ENCODE data around the gene KIF13A.

Gene KIF13A

DNA sequence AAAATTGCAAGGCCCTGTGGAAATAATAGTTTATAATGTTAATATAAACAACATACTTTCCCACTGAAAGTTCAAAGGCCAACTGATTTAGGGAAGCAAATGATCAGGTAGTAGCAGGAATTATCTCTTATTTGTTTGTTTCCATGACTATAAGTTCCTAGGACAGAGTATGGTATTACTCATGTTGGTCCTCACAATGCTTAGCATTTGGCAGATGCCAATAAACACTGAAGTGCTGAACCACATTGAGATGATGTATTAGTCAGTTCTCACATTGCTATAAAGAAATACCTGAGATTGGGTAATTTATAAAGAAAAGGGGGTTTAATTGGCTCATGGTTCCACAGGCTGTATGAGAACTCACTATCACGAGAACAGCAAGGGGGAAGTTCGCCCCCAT lies 151.1 kb downstream of the KIF13A start:
- Histone ChIP-seq H3K4me3 (ENCODE audit: low read length) (no peak overlapping the region), H3K36me3 (ENCODE audit: insufficient read depth, low read length) (peaks cover 35% of the 10 kb centered on the region), H3K27me3 (ENCODE audit: insufficient read depth, low read length) (no peaks in the 10 kb centered on the region), H3K9ac (ENCODE audit: low read depth, low read length) (no peak overlapping the region), H3K4me1 (ENCODE audit: insufficient read depth, low read length) (peaks cover 5% of the 10 kb centered on the region), H3K9me3 (ENCODE audit: insufficient read depth, low read depth, low read length) (no peaks in the 10 kb centered on the region), H3K27ac (ENCODE audit: low read depth, low read length) (no peak overlapping the region)
- 86% methylated on average over 2 of the region's 2 CpGs for WGBS

DNA sequence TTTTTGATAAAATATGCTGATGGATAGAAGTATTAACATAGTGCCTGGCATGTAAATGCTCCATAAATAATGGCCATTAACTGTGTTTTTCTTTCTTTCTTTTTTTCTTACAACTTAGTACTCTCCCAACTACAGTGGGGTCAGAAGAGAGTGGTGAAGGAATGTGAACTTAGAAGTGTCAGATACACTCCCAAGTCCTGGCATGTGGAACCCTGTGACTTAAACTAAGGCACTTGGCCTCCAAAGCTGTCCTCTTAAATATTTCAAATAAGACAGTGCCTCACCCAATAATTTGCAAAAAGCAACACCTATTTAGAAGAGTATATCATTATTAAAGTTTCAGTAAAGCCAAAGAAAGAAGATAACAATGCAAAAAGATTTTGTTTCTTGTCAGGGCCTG lies 151.7 kb downstream of the KIF13A start:
- Histone ChIP-seq H3K27me3 (ENCODE audit: insufficient read depth, low read length) (no peaks in the 10 kb centered on the region), H3K9me3 (ENCODE audit: insufficient read depth, low read depth, low read length) (no peaks in the 10 kb centered on the region), H3K27ac (ENCODE audit: low read depth, low read length) (no peak overlapping the region), H3K36me3 (ENCODE audit: insufficient read depth, low read length) (peaks cover 40% of the 10 kb centered on the region), H3K4me1 (ENCODE audit: insufficient read depth, low read length) (peaks cover 5% of the 10 kb centered on the region), H3K9ac (ENCODE audit: low read depth, low read length) (no peak overlapping the region), H3K4me3 (ENCODE audit: low read length) (no peak overlapping the region)

DNA sequence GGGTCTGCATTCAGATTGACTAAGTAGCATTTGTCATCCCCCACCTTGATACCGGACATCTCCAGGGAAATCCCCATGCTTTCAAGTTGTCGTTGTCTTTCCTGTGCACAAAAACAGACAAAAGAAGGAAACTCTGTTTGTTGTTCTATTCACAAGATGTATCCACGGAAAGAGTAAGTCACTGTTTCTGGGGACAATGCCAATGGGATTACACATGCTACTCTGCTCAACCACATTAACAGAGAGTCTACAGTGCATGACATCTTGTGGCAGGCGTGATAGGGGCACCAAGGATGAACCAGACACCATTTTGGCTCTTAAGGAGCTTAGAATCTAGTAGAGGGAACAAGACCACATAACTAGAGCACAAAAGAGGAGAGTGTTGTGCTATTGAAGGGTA lies 156.3 kb downstream of the KIF13A start:
- H3K27ac ChIP-seq (ENCODE audit: low read depth, low read length) = no peak overlapping the region
- H3K9me3 ChIP-seq (ENCODE audit: insufficient read depth, low read depth, low read length) = no peaks in the 10 kb centered on the region
- no peak overlapping the region for H3K4me3 ChIP-seq (ENCODE audit: low read length)
- 84% methylated on average over 4 of the region's 4 CpGs for WGBS
- no peaks in the 10 kb centered on the region for H3K27me3 ChIP-seq (ENCODE audit: insufficient read depth, low read length)
- H3K9ac ChIP-seq (ENCODE audit: low read depth, low read length) = no peak overlapping the region
- H3K36me3 ChIP-seq (ENCODE audit: insufficient read depth, low read length) = peaks cover 67% of the 10 kb centered on the region
- no peaks in the 10 kb centered on the region for H3K4me1 ChIP-seq (ENCODE audit: insufficient read depth, low read length)

DNA sequence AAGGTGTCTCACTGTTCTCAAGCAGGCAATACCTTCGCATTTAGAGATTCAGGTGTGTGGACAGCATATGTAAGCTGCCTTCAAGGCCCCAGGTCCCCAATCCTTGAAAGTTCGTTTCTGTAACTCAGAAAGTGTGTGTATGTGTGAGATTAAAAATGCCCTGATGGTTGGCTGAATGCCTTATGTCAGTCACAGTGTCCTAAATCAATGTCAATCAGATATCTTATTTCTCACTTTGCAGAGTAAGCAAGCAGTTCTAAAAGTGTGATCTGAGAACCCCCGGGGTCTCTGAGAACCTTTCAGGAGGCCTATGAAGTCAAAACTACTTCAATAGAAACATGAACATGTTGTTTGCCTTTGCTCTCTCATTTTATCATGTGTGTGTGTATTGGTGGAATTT lies 157.5 kb downstream of the KIF13A start:
- no peaks in the 10 kb centered on the region for H3K9me3 ChIP-seq (ENCODE audit: insufficient read depth, low read depth, low read length)
- no peaks in the 10 kb centered on the region for H3K4me1 ChIP-seq (ENCODE audit: insufficient read depth, low read length)
- H3K4me3 ChIP-seq (ENCODE audit: low read length) = no peak overlapping the region
- H3K36me3 ChIP-seq (ENCODE audit: insufficient read depth, low read length) = peaks cover 71% of the 10 kb centered on the region
- H3K27me3 ChIP-seq (ENCODE audit: insufficient read depth, low read length) = no peaks in the 10 kb centered on the region
- H3K27ac ChIP-seq (ENCODE audit: low read depth, low read length) = no peak overlapping the region
- 94% methylated on average over 3 of the region's 3 CpGs for WGBS
- no peak overlapping the region for H3K9ac ChIP-seq (ENCODE audit: low read depth, low read length)

DNA sequence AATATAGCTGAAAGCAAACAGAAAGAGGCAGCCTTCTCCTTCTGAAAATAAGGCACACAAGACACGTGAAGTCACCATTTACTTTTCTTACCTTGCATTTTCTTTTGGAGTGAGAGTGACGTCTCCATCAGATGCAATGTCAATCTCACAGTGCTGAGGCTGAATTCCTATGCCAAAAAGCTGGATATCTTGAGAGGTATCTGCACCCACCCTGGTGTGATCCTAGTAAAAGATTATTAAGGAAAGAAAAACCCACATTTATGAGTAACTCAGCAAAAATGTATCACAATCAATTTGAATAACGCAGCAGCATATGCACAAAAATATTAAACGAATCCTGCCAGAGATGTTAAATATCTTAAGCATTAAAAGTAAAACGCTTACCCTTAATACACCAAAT lies 159.3 kb downstream of the KIF13A start:
- Histone ChIP-seq H3K4me1 (ENCODE audit: insufficient read depth, low read length) (no peaks in the 10 kb centered on the region), H3K9ac (ENCODE audit: low read depth, low read length) (no peak overlapping the region), H3K4me3 (ENCODE audit: low read length) (no peak overlapping the region), H3K36me3 (ENCODE audit: insufficient read depth, low read length) (peaks cover 70% of the 10 kb centered on the region), H3K9me3 (ENCODE audit: insufficient read depth, low read depth, low read length) (no peaks in the 10 kb centered on the region), H3K27me3 (ENCODE audit: insufficient read depth, low read length) (no peaks in the 10 kb centered on the region), H3K27ac (ENCODE audit: low read depth, low read length) (no peak overlapping the region)
- WGBS = 89% methylated on average over 5 of the region's 5 CpGs

DNA sequence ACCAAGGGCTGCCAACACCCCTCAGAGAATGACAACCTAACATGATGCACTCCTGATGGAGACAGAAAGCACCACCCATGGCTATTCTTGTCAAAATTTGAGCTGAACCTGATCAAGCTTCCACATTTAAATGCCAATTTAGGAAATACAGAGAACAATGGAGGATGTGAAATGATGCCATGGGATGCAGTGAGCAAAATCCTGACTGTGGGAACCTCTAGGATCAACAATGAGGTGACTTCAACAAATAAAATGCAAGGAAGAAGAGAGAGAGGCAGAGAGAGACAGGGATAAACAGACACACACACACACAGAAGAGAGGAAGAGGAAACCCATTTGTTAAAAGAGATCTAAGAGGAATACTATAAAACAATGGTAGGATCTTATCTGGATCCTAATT lies 161.1 kb downstream of the KIF13A start:
- H3K36me3 ChIP-seq (ENCODE audit: insufficient read depth, low read length) = peaks cover 69% of the 10 kb centered on the region
- no peak overlapping the region for H3K4me3 ChIP-seq (ENCODE audit: low read length)
- H3K4me1 ChIP-seq (ENCODE audit: insufficient read depth, low read length) = no peaks in the 10 kb centered on the region
- no peaks in the 10 kb centered on the region for H3K9me3 ChIP-seq (ENCODE audit: insufficient read depth, low read depth, low read length)
- no peaks in the 10 kb centered on the region for H3K27me3 ChIP-seq (ENCODE audit: insufficient read depth, low read length)
- no peak overlapping the region for H3K9ac ChIP-seq (ENCODE audit: low read depth, low read length)
- no peak overlapping the region for H3K27ac ChIP-seq (ENCODE audit: low read depth, low read length)

GRCh38 chr6:17820055-17820454 lies 167.4 kb downstream of the KIF13A start:
- H3K4me1 ChIP-seq (ENCODE audit: insufficient read depth, low read length) = 0 out of 2 replicates have a peak, but pooled peaks cover 6% of the 10 kb centered on the region
- peaks cover 14% of the 10 kb centered on the region for H3K36me3 ChIP-seq (ENCODE audit: insufficient read depth, low read length)
- H3K27ac ChIP-seq (ENCODE audit: low read depth, low read length) = 0 out of 2 replicates have a peak overlapping the region, but pooled peaks have one; percentile 0
- 83% methylated on average over 7 of the region's 7 CpGs for WGBS
- no peaks in the 10 kb centered on the region for H3K27me3 ChIP-seq (ENCODE audit: insufficient read depth, low read length)
- no peak overlapping the region for H3K4me3 ChIP-seq (ENCODE audit: low read length)
- H3K9ac ChIP-seq (ENCODE audit: low read depth, low read length) = no peak overlapping the region
- no peaks in the 10 kb centered on the region for H3K9me3 ChIP-seq (ENCODE audit: insufficient read depth, low read depth, low read length)

- no peaks in the 10 kb centered on the region for H3K9me3 ChIP-seq (ENCODE audit: insufficient read depth, low read depth, low read length)
- H3K27ac ChIP-seq (ENCODE audit: low read depth, low read length) = no peak overlapping the region
- peaks cover 18% of the 10 kb centered on the region for H3K36me3 ChIP-seq (ENCODE audit: insufficient read depth, low read length)
- WGBS = 100% methylated on average over 1 of the region's 1 CpG
- no peak overlapping the region for H3K4me3 ChIP-seq (ENCODE audit: low read length)
- H3K27me3 ChIP-seq (ENCODE audit: insufficient read depth, low read length) = no peaks in the 10 kb centered on the region
- 0 out of 2 replicates have a peak, but pooled peaks cover 6% of the 10 kb centered on the region for H3K4me1 ChIP-seq (ENCODE audit: insufficient read depth, low read length)
- no peak overlapping the region for H3K9ac ChIP-seq (ENCODE audit: low read depth, low read length)
Measured at GRCh38 chr6:17817763-17818162, 169.7 kb downstream of the KIF13A start.

- peaks cover 18% of the 10 kb centered on the region for H3K36me3 ChIP-seq (ENCODE audit: insufficient read depth, low read length)
- WGBS = 92% methylated on average over 12 of the region's 14 CpGs
- no peak overlapping the region for H3K9ac ChIP-seq (ENCODE audit: low read depth, low read length)
- 0 out of 2 replicates have a peak, but pooled peaks cover 3% of the 10 kb centered on the region for H3K9me3 ChIP-seq (ENCODE audit: insufficient read depth, low read depth, low read length)
- no peak overlapping the region for H3K27ac ChIP-seq (ENCODE audit: low read depth, low read length)
- no peaks in the 10 kb centered on the region for H3K27me3 ChIP-seq (ENCODE audit: insufficient read depth, low read length)
- H3K4me1 ChIP-seq (ENCODE audit: insufficient read depth, low read length) = 0 out of 2 replicates have a peak, but pooled peaks cover 6% of the 10 kb centered on the region
- no peak overlapping the region for H3K4me3 ChIP-seq (ENCODE audit: low read length)
Measured at GRCh38 chr6:17816921-17817611, 170.4 kb downstream of the KIF13A start.

- 0 out of 2 replicates have a peak, but pooled peaks cover 3% of the 10 kb centered on the region for H3K9me3 ChIP-seq (ENCODE audit: insufficient read depth, low read depth, low read length)
- no peak overlapping the region for H3K4me3 ChIP-seq (ENCODE audit: low read length)
- no peak overlapping the region for H3K27ac ChIP-seq (ENCODE audit: low read depth, low read length)
- H3K27me3 ChIP-seq (ENCODE audit: insufficient read depth, low read length) = no peaks in the 10 kb centered on the region
- no peaks in the 10 kb centered on the region for H3K4me1 ChIP-seq (ENCODE audit: insufficient read depth, low read length)
- H3K9ac ChIP-seq (ENCODE audit: low read depth, low read length) = no peak overlapping the region
- 94% methylated on average over 6 of the region's 6 CpGs for WGBS
- H3K36me3 ChIP-seq (ENCODE audit: insufficient read depth, low read length) = peaks cover 18% of the 10 kb centered on the region
Measured at GRCh38 chr6:17813542-17813941, 173.9 kb downstream of the KIF13A start.

DNA sequence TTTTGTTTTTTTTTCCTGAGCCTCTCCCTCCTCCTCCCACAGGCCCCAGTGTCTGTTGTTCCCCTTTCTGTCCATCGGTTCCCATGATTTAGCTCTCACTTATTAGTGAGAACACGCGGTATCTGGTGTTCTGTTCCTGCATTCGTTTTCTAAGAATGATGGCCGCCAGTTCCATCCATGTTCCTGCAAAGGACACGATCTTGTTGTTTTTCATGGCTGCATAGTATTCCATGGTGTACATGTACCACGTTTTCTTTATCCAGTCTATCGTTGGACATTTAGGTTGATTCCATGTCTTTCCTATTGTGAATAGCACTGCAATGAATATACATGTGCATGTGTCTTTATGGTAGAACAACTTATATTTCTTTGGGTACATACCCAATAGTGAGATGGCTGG lies 175.1 kb downstream of the KIF13A start:
- Histone ChIP-seq H3K4me1 (ENCODE audit: insufficient read depth, low read length) (no peaks in the 10 kb centered on the region), H3K4me3 (ENCODE audit: low read length) (no peak overlapping the region), H3K9ac (ENCODE audit: low read depth, low read length) (no peak overlapping the region), H3K27ac (ENCODE audit: low read depth, low read length) (no peak overlapping the region), H3K27me3 (ENCODE audit: insufficient read depth, low read length) (no peaks in the 10 kb centered on the region), H3K9me3 (ENCODE audit: insufficient read depth, low read depth, low read length) (0 out of 2 replicates have a peak, but pooled peaks cover 3% of the 10 kb centered on the region), H3K36me3 (ENCODE audit: insufficient read depth, low read length) (peaks cover 24% of the 10 kb centered on the region)
- WGBS = 96% methylated on average over 8 of the region's 8 CpGs

DNA sequence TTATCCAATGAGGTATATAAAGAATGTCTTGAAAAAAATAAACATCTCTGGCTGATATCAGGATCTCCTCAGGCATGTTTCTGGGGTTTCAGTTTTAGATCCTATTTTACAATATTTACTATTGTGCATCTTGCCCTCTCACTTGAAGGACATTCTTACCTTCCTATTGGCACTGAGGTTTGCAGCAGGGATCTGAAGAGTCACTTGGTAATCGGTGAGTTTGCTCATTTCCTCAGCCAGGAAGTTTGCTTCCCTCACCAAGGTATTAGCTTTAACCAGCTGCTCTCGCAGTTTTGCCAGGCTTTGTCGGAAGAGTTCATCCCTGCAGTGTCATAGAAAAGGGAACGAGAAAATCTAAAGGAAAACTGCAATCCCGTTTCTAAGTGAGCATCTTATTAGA lies 178.8 kb downstream of the KIF13A start:
- Histone ChIP-seq H3K4me3 (ENCODE audit: low read length) (no peak overlapping the region), H3K27ac (ENCODE audit: low read depth, low read length) (no peak overlapping the region), H3K9me3 (ENCODE audit: insufficient read depth, low read depth, low read length) (0 out of 2 replicates have a peak, but pooled peaks cover 3% of the 10 kb centered on the region), H3K4me1 (ENCODE audit: insufficient read depth, low read length) (no peaks in the 10 kb centered on the region), H3K27me3 (ENCODE audit: insufficient read depth, low read length) (no peaks in the 10 kb centered on the region), H3K9ac (ENCODE audit: low read depth, low read length) (no peak overlapping the region), H3K36me3 (ENCODE audit: insufficient read depth, low read length) (peaks cover 35% of the 10 kb centered on the region)
- WGBS = 95% methylated on average over 5 of the region's 5 CpGs

Measured in HUES64 (cell line).